GM12874 (cell line): ENCODE results near the gene MAP2.

Experiments used
- CTCF ChIP-seq: IDR thresholded peaks from 2 replicates; pipeline ENCODE4 v1.5.1; 2011; ENCODE audit warnings: low read depth, mild to moderate bottlenecking, control low read depth, low read length, moderate library complexity; ENCODE audit not compliant: insufficient read depth

The MAP2 gene

GRCh38 chr2:209424781-209425470 is 1.1 kb downstream of the MAP2 start:
- TF ChIP-seq CTCF: no peak

GRCh38 chr2:209425471-209426071 is 1.7 kb downstream of the MAP2 start:
- peak; percentile 27; the same call in 1 of the 2 replicates for TF ChIP-seq CTCF

- no peak for TF ChIP-seq CTCF
These were observed 2.6 kb downstream of the MAP2 start for GRCh38 chr2:209426432-209426831.

- no peak for TF ChIP-seq CTCF
These were observed 7.9 kb downstream of the MAP2 start for GRCh38 chr2:209431701-209432100.

- TF ChIP-seq CTCF: no peak
These were observed 17.7 kb downstream of the MAP2 start for GRCh38 chr2:209441541-209441940.

GRCh38 chr2:209442939-209443338 is 19.1 kb downstream of the MAP2 start:
- TF ChIP-seq CTCF: no peak

GRCh38 chr2:209445485-209445884 is 21.6 kb downstream of the MAP2 start:
- no peak for TF ChIP-seq CTCF
